SK-N-SH (cell line): ENCODE measurements around the gene STXBP6. TPM values are rescaled to one million over a fixed set of nuclear protein-coding genes. Genes with fewer than 3 reads are reported as not detected.

Source experiments
- CTCF ChIA-PET: fragments of 300-600, 350-600 bp; formaldehyde crosslinking; extraction: SDS; loops from one replicate; lab custom pipeline; 2021; lab: Yijun Ruan, JAX
- POLR2A ChIA-PET: fragments of 350-600 bp; sonication (Branson Sonifier 250); formaldehyde crosslinking; extraction: SDS; loops from one replicate; lab custom pipeline; 2020; ENCODE audit warnings: antibody characterized with exemption, inconsistent platforms; lab: Yijun Ruan, JAX
- DNase-seq: peaks from one replicate; pipeline ENCODE4 v3.0.0; 2012
- H2AFZ ChIP-seq: fragments of 200-600 bp; sonication (generic); 2 replicates; pipeline ENCODE4 v1.8.1; 2016; ENCODE audit warnings: antibody characterized with exemption, mild to moderate bottlenecking, low read depth
- H3F3A ChIP-seq: fragments of 200-600 bp; sonication (generic); replicated peaks from 2 replicates; pipeline ENCODE3; 2016; ENCODE audit warnings: antibody characterized with exemption, mild to moderate bottlenecking; ENCODE audit not compliant: insufficient read depth
- H3K27ac ChIP-seq, 2 experiments: fragments of 200-500 bp in 1 of 2; fragments of 200-600 bp in 1 of 2; sonication (Bioruptor generic) in 1 of 2; sonication (generic), shearing (Covaris generic) in 1 of 2; 2 replicates each; pipeline versions ENCODE4 v1.5.1 to v1.6.1; 2014 to 2016; ENCODE audit warnings: low read depth in 2 of 2, inconsistent platforms in 1 of 2, low read length in 1 of 2, mild to moderate bottlenecking in 1 of 2, mixed read lengths in 1 of 2
- H3K27me3 ChIP-seq: fragments of 200-600 bp; sonication (generic), shearing (Covaris generic); 2 replicates; pipeline ENCODE4 v1.6.1; 2016; ENCODE audit warnings: mixed run types; ENCODE audit not compliant: insufficient read depth
- H3K36me3 ChIP-seq, 2 experiments: fragments of 200-500 bp in 1 of 2; fragments of 200-600 bp in 1 of 2; sonication (Bioruptor generic) in 1 of 2; sonication (generic) in 1 of 2; replicated peaks in 1 of 2; 2 replicates each; pipeline versions ENCODE3 to v1.5.1; 2014 to 2016; ENCODE audit warnings: low read length in 1 of 2, mild to moderate bottlenecking in 1 of 2; ENCODE audit not compliant: insufficient read depth in 2 of 2, control insufficient read depth in 1 of 2
- H3K4me1 ChIP-seq, 2 experiments: fragments of 200-500 bp in 1 of 2; fragments of 200-600 bp in 1 of 2; sonication (Bioruptor generic) in 1 of 2; sonication (generic), shearing (Covaris generic) in 1 of 2; 2 replicates each; pipeline versions ENCODE4 v1.5.1 to v1.6.1; 2014 to 2016; ENCODE audit warnings: low read depth in 1 of 2, low read length in 1 of 2, mixed run types in 1 of 2; ENCODE audit not compliant: insufficient read depth in 2 of 2, control insufficient read depth in 1 of 2
- H3K4me2 ChIP-seq: fragments of 200-600 bp; sonication (generic), shearing (Covaris generic); 2 replicates; pipeline ENCODE4 v1.6.1; 2017; ENCODE audit warnings: mixed run types
- H3K4me3 ChIP-seq, 2 experiments: fragments of 200-500 bp in 1 of 2; fragments of 200-600 bp in 1 of 2; sonication (Bioruptor generic) in 1 of 2; sonication (generic), shearing (Covaris generic) in 1 of 2; 2 replicates each; pipeline versions ENCODE4 v1.5.1 to v1.8.1; 2014 to 2016; ENCODE audit warnings: low read depth in 2 of 2, inconsistent platforms in 1 of 2, low read length in 1 of 2, mild to moderate bottlenecking in 1 of 2, mixed read lengths in 1 of 2, moderate library complexity in 1 of 2
- H3K79me2 ChIP-seq: fragments of 200-600 bp; sonication (generic); 2 replicates; pipeline ENCODE4 v1.8.1; 2017; ENCODE audit warnings: mild to moderate bottlenecking; ENCODE audit not compliant: insufficient read depth
- H3K9ac ChIP-seq: fragments of 200-600 bp; sonication (generic); 2 replicates; pipeline ENCODE4 v1.6.1; 2017; ENCODE audit warnings: mixed run types
- H3K9me2 ChIP-seq: fragments of 200-600 bp; sonication (generic); 2 replicates; pipeline ENCODE4 v1.6.1; 2017; ENCODE audit warnings: mixed run types
- H3K9me3 ChIP-seq: fragments of 200-600 bp; sonication (generic); 2 replicates; pipeline ENCODE4 v1.6.1; 2017; ENCODE audit warnings: mixed run types, mild to moderate bottlenecking, moderate library complexity
- H4K20me1 ChIP-seq: fragments of 200-600 bp; sonication (generic); 2 replicates; pipeline ENCODE4 v1.6.1; 2017; ENCODE audit warnings: mild to moderate bottlenecking, mixed run types; ENCODE audit not compliant: insufficient read depth
- CTCF ChIP-seq: fragments of 200-600 bp; sonication (generic); IDR thresholded peaks from 2 replicates; pipeline ENCODE4 v1.6.1; 2017; ENCODE audit warnings: antibody characterized with exemption, mild to moderate bottlenecking, moderate library complexity
- EZH2phosphoT487 ChIP-seq: fragments of 200-600 bp; sonication (generic); IDR thresholded peaks from 2 replicates; pipeline ENCODE4 v1.6.1; 2017; ENCODE audit warnings: low read depth, mixed run types, mild to moderate bottlenecking, antibody characterized with exemption, moderate library complexity, borderline replicate concordance
- FOSL2 ChIP-seq: IDR thresholded peaks from 2 replicates; pipeline ENCODE4 v1.4.0; 2012; ENCODE audit warnings: low read depth, mild to moderate bottlenecking, moderate library complexity, borderline replicate concordance
- NFIC ChIP-seq: IDR thresholded peaks from 2 replicates; pipeline ENCODE4 v1.4.0; 2012; ENCODE audit warnings: borderline replicate concordance
- NRF1 ChIP-seq: IDR thresholded peaks from 2 replicates; pipeline ENCODE4 v1.6.1; 2012; ENCODE audit warnings: low read depth, mild to moderate bottlenecking, low read length
- PBX3 ChIP-seq: IDR thresholded peaks from 2 replicates; pipeline ENCODE4; 2012
- POLR2AphosphoS5 ChIP-seq: IDR thresholded peaks from 2 replicates; pipeline ENCODE4 v1.6.1; 2012; ENCODE audit warnings: low read depth, low read length
- REST ChIP-seq: IDR thresholded peaks from 2 replicates; pipeline ENCODE4 v1.6.1; 2012; ENCODE audit warnings: mild to moderate bottlenecking, low read depth, low read length, moderate library complexity
- RFX5 ChIP-seq: IDR thresholded peaks from 2 replicates; pipeline ENCODE4 v1.6.1; 2012; ENCODE audit warnings: mild to moderate bottlenecking, improper control_type of control experiment, low read length
- SMC3 ChIP-seq: IDR thresholded peaks from 2 replicates; pipeline ENCODE4 v1.6.1; 2012; ENCODE audit warnings: low read depth, low read length, improper control_type of control experiment
- TAF1 ChIP-seq: IDR thresholded peaks from 2 replicates; pipeline ENCODE4 v1.6.1; 2012; ENCODE audit warnings: low read depth, mild to moderate bottlenecking, low read length, moderate library complexity, borderline replicate concordance
- TEAD4 ChIP-seq: IDR thresholded peaks from 2 replicates; pipeline ENCODE4 v1.4.0; 2012; ENCODE audit warnings: mild to moderate bottlenecking, borderline replicate concordance; ENCODE audit not compliant: insufficient read depth
- WGBS: methylation state at CpG from one replicate; pipeline ENCODE4 v1.1.6; 2017; ENCODE audit warnings: low lambda C conversion rate; 5-methylcytosine and 5-hydroxymethylcytosine counted together
- polyA plus RNA-seq, 3 experiments: library from polyadenylated mRNA; depleted of rRNA; stranded (reverse); fragments of >200 nt; gene quantifications; 2 replicates each; pipeline ENCODE4 v1.2.3, GENCODE V29; 2012

The STXBP6 gene
- polyA plus RNA-seq, 1 of the 3 experiments (the other 2 are of a cell fraction): 0.16 TPM

GRCh38 chr14:24921903-24922302 lies 128.0 kb downstream of the STXBP6 start:
- H2AFZ ChIP-seq: no peak overlapping the region
- no peak overlapping the region for H3K4me2 ChIP-seq
- H3F3A ChIP-seq: no peaks in the 10 kb centered on the region
- H3K4me3 ChIP-seq: no peak overlapping the region
- H3K4me1 ChIP-seq: no peaks in the 10 kb centered on the region
- no peak overlapping the region for H3K27ac ChIP-seq
- no peaks in the 10 kb centered on the region for H3K79me2 ChIP-seq
- no peaks in the 10 kb centered on the region for H3K27me3 ChIP-seq
- no peaks in the 10 kb centered on the region for H3K36me3 ChIP-seq
- 0% methylated on average over 1 of the region's 1 CpG for WGBS
- ChIA-PET CTCF (no interaction called here), POLR2A (no interaction called here)
- TF ChIP-seq TEAD4: no peak
- TF ChIP-seq NRF1: no peak
- no peak for TF ChIP-seq EZH2phosphoT487
- no peak for TF ChIP-seq PBX3
- no peak for TF ChIP-seq REST
- TF ChIP-seq CTCF: no peak
- no peak for TF ChIP-seq TAF1
- no peak for TF ChIP-seq FOSL2
- TF ChIP-seq POLR2AphosphoS5: no peak
- TF ChIP-seq RFX5: no peak
- no peak for TF ChIP-seq NFIC
- no peak for TF ChIP-seq SMC3
- no peak overlapping the region for H3K9ac ChIP-seq
- DNase-seq: no peak
- H3K9me3 ChIP-seq: no peaks in the 10 kb centered on the region
- no peaks in the 10 kb centered on the region for H3K9me2 ChIP-seq
- no peaks in the 10 kb centered on the region for H4K20me1 ChIP-seq
